Fibroblast of pulmonary artery (primary cell): ENCODE results near the gene ZFYVE19.

Experiments
- DNase-seq: peaks from one replicate; pipeline ENCODE4 v3.0.0-alpha.2; 2010; ENCODE audit warnings: low read depth
- H3K4me3 ChIP-seq: replicated peaks from 2 replicates; pipeline ENCODE4 v1.5.1; 2011; ENCODE audit warnings: low read depth, mild to moderate bottlenecking, control low read depth, low read length, moderate library complexity
- CTCF ChIP-seq: IDR thresholded peaks from 2 replicates; pipeline ENCODE4 v1.5.1; 2011; ENCODE audit warnings: mild to moderate bottlenecking, control low read depth, low read length, inconsistent platforms; ENCODE audit errors: missing control alignments

Gene ZFYVE19

DNA sequence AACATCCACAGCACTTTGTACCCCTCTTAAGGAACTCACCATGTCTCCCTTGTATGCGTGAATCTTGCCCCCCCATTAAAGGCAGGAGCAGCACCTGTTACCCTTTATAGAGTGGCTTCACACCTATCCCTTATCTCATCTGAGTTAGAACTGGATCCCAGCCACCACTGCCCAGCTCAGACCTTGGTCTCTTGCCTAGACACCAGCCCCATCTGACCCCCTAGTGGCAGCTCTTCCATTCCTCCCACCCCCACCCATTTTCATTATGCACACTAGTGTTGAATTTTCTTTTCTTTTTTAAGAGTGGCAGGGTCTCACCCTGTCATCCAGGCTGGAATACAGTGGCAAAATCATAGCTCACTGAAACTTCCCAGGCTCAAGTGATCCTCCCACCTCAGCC, 3.2 kb upstream of the ZFYVE19 start:
- no peak overlapping the region for H3K4me3 ChIP-seq
- TF ChIP-seq CTCF, result no peak
- no peak for DNase-seq

GRCh38 chr15:40806672-40807027, 239 bp upstream of the ZFYVE19 start:
- peak overlapping the region; percentile 74 for H3K4me3 ChIP-seq
- TF ChIP-seq CTCF, result no peak
- DNase-seq, result no peak

DNA sequence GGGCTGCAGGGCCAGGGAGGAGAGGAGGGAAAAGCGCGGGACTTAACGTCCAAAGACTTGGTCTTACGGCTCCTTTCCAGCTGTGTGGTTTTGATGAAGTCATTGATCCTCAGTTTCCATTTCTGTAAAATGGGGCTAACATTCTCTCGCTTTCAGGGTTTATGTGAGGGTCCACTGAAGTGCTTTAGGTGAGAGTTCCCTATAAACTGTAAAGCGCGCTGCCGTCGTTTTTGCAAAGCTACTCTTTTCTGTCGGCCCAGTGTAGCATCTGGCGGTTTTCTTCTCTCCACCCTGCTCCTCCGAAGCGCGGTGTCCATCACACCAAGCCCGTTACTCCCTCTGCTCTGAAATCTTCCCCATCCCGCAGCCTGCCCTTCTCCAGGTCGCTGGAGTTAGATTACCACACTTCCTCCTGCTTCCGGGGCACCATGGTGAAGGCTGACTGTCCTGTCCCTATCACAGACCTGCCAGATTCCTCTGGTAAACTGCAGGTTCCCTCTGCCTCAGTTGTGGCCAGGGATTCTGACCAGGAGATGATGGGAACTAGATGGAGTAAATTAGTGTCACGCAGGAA, 1.1 kb downstream of the ZFYVE19 start:
- H3K4me3 ChIP-seq, result peak overlapping the region; percentile 74
- no peak for TF ChIP-seq CTCF
- DNase-seq, result no peak

DNA sequence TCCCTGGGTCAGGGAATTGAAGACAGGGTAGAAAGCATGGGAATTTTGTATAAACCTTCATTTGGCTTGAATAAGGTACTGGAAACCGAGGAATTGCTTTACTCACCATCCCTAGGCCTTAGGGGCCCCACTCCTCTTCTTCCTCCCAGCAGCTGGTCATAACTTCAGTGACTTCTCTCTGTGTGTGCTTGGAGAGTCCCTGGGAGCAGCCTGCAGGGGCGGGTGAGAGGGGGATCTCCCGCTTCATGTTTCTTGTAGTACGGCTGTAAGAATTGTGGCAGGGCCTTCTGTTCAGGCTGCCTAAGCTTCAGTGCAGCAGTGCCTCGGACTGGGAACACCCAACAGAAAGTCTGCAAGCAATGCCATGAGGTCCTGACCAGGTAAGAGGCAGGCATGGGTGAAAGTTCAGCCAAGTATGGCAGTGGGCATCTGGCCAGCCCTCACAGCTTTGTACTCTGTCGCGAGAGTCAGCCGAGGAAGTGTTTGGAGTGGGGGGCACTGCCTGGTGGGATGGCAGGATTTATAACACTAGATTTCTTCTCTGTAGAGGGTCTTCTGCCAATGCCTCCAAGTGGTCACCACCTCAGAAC, 2.1 kb downstream of the ZFYVE19 start:
- no peak overlapping the region for H3K4me3 ChIP-seq
- TF ChIP-seq CTCF, result no peak
- no peak for DNase-seq

DNA sequence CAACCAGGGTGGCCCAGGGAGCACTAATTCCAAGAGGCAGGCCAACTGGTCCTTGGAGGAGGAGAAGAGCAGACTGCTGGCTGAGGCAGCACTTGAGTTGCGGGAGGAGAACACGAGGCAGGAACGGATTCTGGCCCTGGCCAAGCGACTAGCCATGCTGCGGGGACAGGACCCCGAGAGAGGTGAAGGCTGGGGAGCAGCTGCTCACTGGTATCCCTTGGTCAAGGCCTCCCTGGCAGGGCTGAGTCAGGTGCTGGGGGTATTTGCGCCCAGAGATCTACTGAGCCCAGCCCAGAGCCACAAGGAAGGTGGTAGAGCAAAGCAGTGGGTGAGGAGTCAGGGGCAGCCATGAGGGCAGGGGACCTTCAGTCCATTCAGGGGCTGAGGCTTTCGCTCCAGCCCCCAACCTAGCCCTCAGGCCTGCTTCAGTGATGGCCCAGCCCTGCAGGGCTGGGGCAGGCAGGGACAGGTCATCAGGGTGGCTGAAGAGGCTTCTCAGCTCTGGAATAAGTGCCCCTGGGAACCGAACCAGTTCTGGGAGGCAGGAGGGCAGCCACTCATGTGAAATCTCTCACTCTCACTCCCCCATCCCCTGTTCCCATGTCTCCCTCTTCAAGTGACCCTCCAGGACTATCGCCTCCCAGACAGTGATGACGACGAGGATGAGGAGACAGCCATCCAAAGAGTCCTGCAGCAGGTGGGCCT, 6.0 kb downstream of the ZFYVE19 start:
- H3K4me3 ChIP-seq, result no peak overlapping the region
- no peak for TF ChIP-seq CTCF
- DNase-seq, result no peak

- TF ChIP-seq CTCF, result no peak
- DNase-seq, result peak; percentile 78
- H3K4me3 ChIP-seq, result no peak overlapping the region
These were observed 8.3 kb downstream of the ZFYVE19 start for GRCh38 chr15:40815042-40815698.
